HCT116 (cell line): Measurements from ENCODE around the gene SCG5. TPM values are rescaled to one million over a fixed set of nuclear protein-coding genes. Genes with fewer than 3 reads are reported as not detected.
A peak's percentile ranks its signal among the peaks of the same experiment; 100 is the strongest.

Experiments used
- ATAC-seq: fragments of 200-7000 bp; cut with Tn5 transposase; 2 replicates; pipeline ENCODE4 v1.9.1; 2020; ENCODE audit warnings: mild to moderate bottlenecking, moderate library complexity
- BruUV-seq: library from RNA; stranded (reverse); fragments of 400-500 nt; replicated peaks from 2 replicates; lab custom pipeline; 2021; lab: Mats Ljungman, UMichigan
- CTCF ChIA-PET: fragments of 300-600 bp; sonication (Branson Sonifier 250); formaldehyde crosslinking; loops from one replicate; lab custom pipeline; 2021; ENCODE audit warnings: antibody characterized with exemption; lab: Charles Lee
- POLR2A ChIA-PET: fragments of 300-600, 350-600 bp; sonication (Branson Sonifier 250); formaldehyde crosslinking; loops from one replicate; lab custom pipeline; 2021; ENCODE audit warnings: antibody characterized with exemption; lab: Charles Lee
- RAD21 ChIA-PET, 2 experiments: fragments of 300-600 bp; sonication (Branson Sonifier 250); formaldehyde crosslinking; loops; one replicate each; lab custom pipeline; 2023; ENCODE audit warnings: low total read pairs in 2 of 2; ENCODE audit not compliant: uncharacterized antibody in 2 of 2, unreplicated experiment in 2 of 2, low non-redundant PET in 1 of 2; lab: Charles Lee
- DNase-seq: peaks from one replicate; pipeline ENCODE4 v3.0.0-alpha.2; 2010; ENCODE audit warnings: low read depth, low spot score
- H2AFZ ChIP-seq: fragments of 200-600 bp; shearing (Covaris generic), sonication (generic); 2 replicates; pipeline ENCODE4 v1.6.1; 2017; ENCODE audit warnings: low read depth, mixed run types, mixed read lengths, antibody characterized with exemption, low read length; ENCODE audit not compliant: poor library complexity, severe bottlenecking
- H3K27ac ChIP-seq: 2 replicates; pipeline ENCODE4 v1.5.1; 2012; ENCODE audit warnings: low read depth, low read length
- H3K27me3 ChIP-seq: fragments of 200-600 bp; sonication (generic); 2 replicates; pipeline ENCODE4 v1.6.1; 2016; ENCODE audit warnings: mixed run types, low read length, mixed read lengths; ENCODE audit not compliant: insufficient read depth
- H3K36me3 ChIP-seq, 2 experiments: fragments of 200-500 bp in 1 of 2; fragments of 200-600 bp in 1 of 2; sonication (Bioruptor generic) in 1 of 2; sonication (generic) in 1 of 2; 2 replicates each; pipeline versions ENCODE4 v1.5.1 to v1.6.1; 2014 to 2016; ENCODE audit warnings: low read length in 2 of 2, inconsistent platforms in 1 of 2, mixed read lengths in 1 of 2, mixed run types in 1 of 2; ENCODE audit not compliant: insufficient read depth in 2 of 2, control insufficient read depth in 1 of 2
- H3K4me1 ChIP-seq, 2 experiments: fragments of 200-600 bp in 1 of 2; sonication (generic) in 1 of 2; 2 replicates each; pipeline versions ENCODE4 v1.5.1 to v1.6.1; 2012 to 2017; ENCODE audit warnings: low read length in 2 of 2, inconsistent platforms in 1 of 2, mild to moderate bottlenecking in 1 of 2, mixed read lengths in 1 of 2, mixed run types in 1 of 2, moderate library complexity in 1 of 2; ENCODE audit not compliant: insufficient read depth in 2 of 2, control insufficient read depth in 1 of 2
- H3K4me2 ChIP-seq: fragments of 200-600 bp; sonication (generic); 2 replicates; pipeline ENCODE4 v1.6.1; 2017; ENCODE audit warnings: mixed run types, low read length, mixed read lengths
- H3K4me3 ChIP-seq, 2 experiments: fragments of 200-600 bp in 1 of 2; sonication (generic) in 1 of 2; replicated peaks in 1 of 2; 2 replicates each; pipeline ENCODE4 v1.5.1; 2011 to 2016; ENCODE audit warnings: low read length in 2 of 2, control low read depth in 1 of 2, low read depth in 1 of 2, mild to moderate bottlenecking in 1 of 2, mixed read lengths in 1 of 2, mixed run types in 1 of 2
- H3K79me2 ChIP-seq: fragments of 200-600 bp; sonication (generic); 2 replicates; pipeline ENCODE4 v1.6.1; 2017; ENCODE audit warnings: mild to moderate bottlenecking, mixed run types, low read length, moderate library complexity, mixed read lengths; ENCODE audit not compliant: insufficient read depth
- H3K9ac ChIP-seq: fragments of 200-600 bp; sonication (generic); 2 replicates; pipeline ENCODE4 v1.6.1; 2016; ENCODE audit warnings: low read length, mixed read lengths
- H3K9me2 ChIP-seq: fragments of 200-600 bp; sonication (generic), shearing (Covaris generic); 2 replicates; pipeline ENCODE4 v1.6.1; 2017; ENCODE audit warnings: mixed run types, mild to moderate bottlenecking, moderate library complexity; ENCODE audit not compliant: insufficient read depth
- H3K9me3 ChIP-seq, 2 experiments: fragments of 200-500 bp in 1 of 2; fragments of 200-600 bp in 1 of 2; sonication (Bioruptor generic) in 1 of 2; sonication (generic) in 1 of 2; 2 replicates each; pipeline ENCODE4 v1.6.1; 2014 to 2017; ENCODE audit warnings: low read length in 2 of 2, mixed read lengths in 2 of 2, inconsistent platforms in 1 of 2, low read depth in 1 of 2, mild to moderate bottlenecking in 1 of 2, mixed run types in 1 of 2, moderate library complexity in 1 of 2; ENCODE audit not compliant: control insufficient read depth in 1 of 2, insufficient read depth in 1 of 2
- H4K20me1 ChIP-seq: fragments of 200-600 bp; sonication (generic), shearing (Covaris generic); 2 replicates; pipeline ENCODE4 v1.6.1; 2017; ENCODE audit warnings: mixed run types, mild to moderate bottlenecking, moderate library complexity; ENCODE audit not compliant: insufficient read depth
- ATF3 ChIP-seq: IDR thresholded peaks from 2 replicates; pipeline ENCODE4 v1.6.1; 2012
- CBX3 ChIP-seq: IDR thresholded peaks from 2 replicates; pipeline ENCODE4 v1.6.1; 2012; ENCODE audit warnings: low read depth
- CTCF ChIP-seq, 3 experiments: fragments of 200-600 bp in 1 of 3; sonication (generic) in 1 of 3; IDR thresholded peaks in 2 of 3; conservative IDR thresholded peaks in 1 of 3; 2 replicates each; pipeline ENCODE4 v1.5.1; 2012 to 2017; ENCODE audit warnings: low read depth in 2 of 3, low read length in 2 of 3, antibody characterized with exemption in 1 of 3, borderline replicate concordance in 1 of 3, control low read depth in 1 of 3, mild to moderate bottlenecking in 1 of 3, mixed read lengths in 1 of 3, mixed run types in 1 of 3, moderate library complexity in 1 of 3; ENCODE audit not compliant: insufficient read depth in 1 of 3
- EGR1 ChIP-seq: IDR thresholded peaks from 2 replicates; pipeline ENCODE4 v1.6.1; 2012; ENCODE audit warnings: low read depth
- ELF1 ChIP-seq: IDR thresholded peaks from 2 replicates; pipeline ENCODE4 v1.6.1; 2012; ENCODE audit warnings: low read depth, borderline replicate concordance
- EZH2 ChIP-seq: fragments of 200-600 bp; sonication (generic); IDR thresholded peaks from 2 replicates; pipeline ENCODE4 v1.6.1; 2017; ENCODE audit warnings: antibody characterized with exemption, mixed run types
- FOSL1 ChIP-seq: IDR thresholded peaks from 2 replicates; pipeline ENCODE4 v1.6.1; 2012; ENCODE audit warnings: low read depth
- JUND ChIP-seq: IDR thresholded peaks from 2 replicates; pipeline ENCODE4 v1.6.1; 2012
- POLR2AphosphoS5 ChIP-seq: IDR thresholded peaks from 2 replicates; pipeline ENCODE4 v1.6.1; 2011; ENCODE audit warnings: mild to moderate bottlenecking, low read depth, low read length, moderate library complexity
- RAD21 ChIP-seq: IDR thresholded peaks from 2 replicates; pipeline ENCODE4 v1.6.1; 2012; ENCODE audit warnings: low read depth, mild to moderate bottlenecking
- REST ChIP-seq: IDR thresholded peaks from 2 replicates; pipeline ENCODE4 v1.6.1; 2012; ENCODE audit warnings: low read depth
- SRF ChIP-seq: IDR thresholded peaks from 2 replicates; pipeline ENCODE4 v1.6.1; 2012; ENCODE audit warnings: low read depth
- TCF7L2 ChIP-seq: IDR thresholded peaks from 2 replicates; pipeline ENCODE4 v1.7.0; 2011; ENCODE audit warnings: borderline replicate concordance, inconsistent platforms; ENCODE audit not compliant: insufficient read depth, insufficient read length; ENCODE audit errors: extremely low read depth
- intact Hi-C: fragments of 100-400 bp; cut with micrococcal nuclease; formaldehyde crosslinking; loops from 2 replicates; pipeline ENCODE4 v1.10.0; 2022
- total RNA-seq: library from RNA; stranded (reverse); gene quantifications from one replicate; pipeline ENCODE4 v1.2.1, GENCODE V29; 2021; ENCODE audit not compliant: unreplicated experiment

The SCG5 gene
- total RNA-seq, 1 experiment from 2014 or later = 1.7 TPM

- CTCF ChIA-PET = no interaction called here
- H3K79me2 ChIP-seq = peaks cover 34% of the 10 kb centered on the region
- no peak for DNase-seq
- no peak for TF ChIP-seq EZH2
- TF ChIP-seq RAD21 = no peak
- TF ChIP-seq TCF7L2 = no peak
- no peak for TF ChIP-seq ATF3
- TF ChIP-seq, all 23 proteins: peak for 0
- no peaks in the 10 kb centered on the region for H3K9me3 ChIP-seq
- ChIA-PET POLR2A (no interaction called here), RAD21 (no interaction called here)
- BruUV-seq = no TSS peak
- peaks cover 66 to 67% of the 10 kb centered on the region in 2 experiments for H3K36me3 ChIP-seq
- no peak overlapping the region for H3K4me3 ChIP-seq
- H4K20me1 ChIP-seq = no peaks in the 10 kb centered on the region
- no peaks in the 10 kb centered on the region for H3K4me1 ChIP-seq
- no peak overlapping the region for H3K9ac ChIP-seq
- no peak overlapping the region for H2AFZ ChIP-seq
- intact Hi-C loops = no loop called here
- no peak overlapping the region for H3K27ac ChIP-seq
- H3K27me3 ChIP-seq = no peaks in the 10 kb centered on the region
- no peak for ATAC-seq
- no peak overlapping the region for H3K4me2 ChIP-seq
- no peaks in the 10 kb centered on the region for H3K9me2 ChIP-seq
Measured at GRCh38 chr15:32637704-32638103, 3.8 kb upstream of the SCG5 start.

- H3K9ac ChIP-seq = no peak overlapping the region
- no peak overlapping the region for H3K4me2 ChIP-seq
- H4K20me1 ChIP-seq = no peaks in the 10 kb centered on the region
- no peaks in the 10 kb centered on the region for H3K9me3 ChIP-seq
- no peaks in the 10 kb centered on the region for H3K4me1 ChIP-seq
- H3K79me2 ChIP-seq = no peaks in the 10 kb centered on the region; the same call in 1 of the 2 replicates
- H3K36me3 ChIP-seq = peaks cover 23 to 28% of the 10 kb centered on the region in 2 experiments
- RAD21 ChIA-PET = no interaction called here
- H3K9me2 ChIP-seq = no peaks in the 10 kb centered on the region
- no peak overlapping the region for H3K27ac ChIP-seq
- TSS peak; percentile 2 for BruUV-seq
- ATAC-seq = no peak
- CTCF ChIA-PET = no interaction called here
- H3K4me3 ChIP-seq = no peak overlapping the region
- POLR2A ChIA-PET = no interaction called here
- no peak for DNase-seq
- no peaks in the 10 kb centered on the region for H3K27me3 ChIP-seq
- no peak overlapping the region for H2AFZ ChIP-seq
- intact Hi-C loops = no loop called here
- TF ChIP-seq TCF7L2 (no peak), EGR1 (no peak), FOSL1 (no peak), CBX3 (no peak), JUND (no peak), RAD21 (no peak), REST (no peak), ATF3 (no peak), ELF1 (no peak), EZH2 (no peak), CTCF (IDR thresholded peaks at IDR 0.05 in 2 of 3, conservative IDR thresholded peaks at IDR 0.05 in 1 of 3; ENCODE audit: borderline replicate concordance in 1 of 3, insufficient read depth in 1 of 3, low read depth in 2 of 3, low read length in 2 of 3) (no peak), POLR2AphosphoS5 (no peak), SRF (no peak)
Measured at GRCh38 chr15:32642667-32643435, 1.3 kb downstream of the SCG5 start.
